DMS79 treated with DMSO at 0.1 percent for 48 hours (cell line): ENCODE measurements around the gene NAV3.
A peak's percentile ranks its signal among the peaks of the same experiment; 100 is the strongest.

ENCODE experiments used
- DNase-seq: peaks from one replicate; lab custom pipeline; 2025; lab: John Stamatoyannopoulos, UW

Gene NAV3

GRCh38 chr12:77847060-77847541, 16.4 kb downstream of the NAV3 start:
- no peak for DNase-seq

GRCh38 chr12:77847680-77848431, 17.2 kb downstream of the NAV3 start:
- peak; percentile 17 for DNase-seq

GRCh38 chr12:77850129-77850528, 19.4 kb downstream of the NAV3 start:
- no peak for DNase-seq

- no peak for DNase-seq
These were observed 20.0 kb downstream of the NAV3 start for GRCh38 chr12:77850698-77851097.

GRCh38 chr12:77855548-77855947, 24.9 kb downstream of the NAV3 start:
- DNase-seq: no peak

GRCh38 chr12:77861317-77861716, 30.6 kb downstream of the NAV3 start:
- no peak for DNase-seq

GRCh38 chr12:77865178-77865577, 34.5 kb downstream of the NAV3 start:
- DNase-seq: no peak

GRCh38 chr12:77878901-77879300, 48.2 kb downstream of the NAV3 start:
- DNase-seq: no peak

- no peak for DNase-seq
These were observed 52.0 kb downstream of the NAV3 start for GRCh38 chr12:77882709-77883108.

- DNase-seq: no peak
These were observed 57.9 kb downstream of the NAV3 start for GRCh38 chr12:77888611-77889010.

- peak; percentile 35 for DNase-seq
These were observed 60.9 kb downstream of the NAV3 start for GRCh38 chr12:77891518-77892147.

GRCh38 chr12:77893918-77894317, 63.2 kb downstream of the NAV3 start:
- DNase-seq: no peak

- DNase-seq: no peak
These were observed 63.9 kb downstream of the NAV3 start for GRCh38 chr12:77894556-77894955.

- DNase-seq: no peak
These were observed 65.0 kb downstream of the NAV3 start for GRCh38 chr12:77895699-77896098.

- DNase-seq: no peak
These were observed 77.2 kb downstream of the NAV3 start for GRCh38 chr12:77907936-77908335.

- peak; percentile 82 for DNase-seq
These were observed 83.4 kb downstream of the NAV3 start for GRCh38 chr12:77914081-77914488.

- no peak for DNase-seq
These were observed 84.4 kb downstream of the NAV3 start for GRCh38 chr12:77915071-77915600.

GRCh38 chr12:77916276-77916675, 85.6 kb downstream of the NAV3 start:
- DNase-seq: no peak

- DNase-seq: no peak
These were observed 87.4 kb downstream of the NAV3 start for GRCh38 chr12:77918046-77918445.

- DNase-seq: no peak
These were observed 88.8 kb downstream of the NAV3 start for GRCh38 chr12:77919450-77919849.

- no peak for DNase-seq
These were observed 93.2 kb downstream of the NAV3 start for GRCh38 chr12:77923882-77924281.

GRCh38 chr12:77924703-77925102, 94.0 kb downstream of the NAV3 start:
- peak; percentile 36 for DNase-seq

GRCh38 chr12:77925536-77926108, 94.9 kb downstream of the NAV3 start:
- peak; percentile 88 for DNase-seq
